ENCODE data around the gene SLC22A2. TPM values are rescaled to one million over a fixed set of nuclear protein-coding genes. Genes with fewer than 3 reads are reported as not detected.

The SLC22A2 gene
- total RNA-seq, 1 donor from 2014 or later: not detected

DNA sequence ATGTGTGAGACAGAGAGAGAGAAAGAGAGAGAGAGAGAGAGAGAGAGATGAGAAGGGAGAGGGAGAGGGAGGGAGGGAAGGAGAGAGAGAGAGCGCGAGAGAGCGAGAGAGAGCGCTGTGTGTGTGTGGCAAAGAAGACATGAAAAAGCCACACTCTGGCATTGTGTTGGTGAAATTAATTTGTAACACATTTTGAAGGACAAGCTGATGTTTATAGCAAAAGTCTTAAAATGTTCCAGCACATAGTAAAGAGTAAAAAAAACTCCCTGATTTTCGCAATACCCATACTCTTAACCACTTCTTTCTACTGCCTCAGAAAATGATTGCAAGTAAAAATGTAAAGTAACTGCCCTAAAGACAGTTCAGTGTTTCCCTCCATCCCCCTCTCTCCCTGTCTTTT is 80.3 kb downstream of the SLC22A2 start:
- Mint-ChIP-seq H3K9me3 (ENCODE audit: unreplicated experiment) (no peaks in the 10 kb centered on the region), H3K36me3 (ENCODE audit: low read depth, unreplicated experiment) (no peaks in the 10 kb centered on the region), H3K4me1 (ENCODE audit: low read depth, unreplicated experiment) (no peaks in the 10 kb centered on the region), H3K27ac (ENCODE audit: unreplicated experiment) (no peak overlapping the region), H3K4me3 (ENCODE audit: unreplicated experiment) (no peak overlapping the region), H3K27me3 (ENCODE audit: low read depth, unreplicated experiment) (no peaks in the 10 kb centered on the region)
- DNase-seq (ENCODE audit: low read depth) (no peak), FAIRE-seq (no peak)
- no peak overlapping the region for H3K4me2 ChIP-seq (ENCODE audit: low read length)
- H3K79me2 ChIP-seq (ENCODE audit: insufficient read depth, low read length): no peaks in the 10 kb centered on the region
- no peak overlapping the region for H3K27ac ChIP-seq (ENCODE audit: low read depth, low read length)
- H3K9me3 ChIP-seq (ENCODE audit: insufficient read depth, low read depth, low read length): no peaks in the 10 kb centered on the region
- no peak overlapping the region for H3K9ac ChIP-seq (ENCODE audit: low read length)
- TF ChIP-seq EZH2 (IDR thresholded peaks at IDR 0.05; ENCODE audit: insufficient read depth, low read length) (no peak), CTCF (IDR thresholded peaks at IDR 0.05; ENCODE audit: insufficient read depth, low read depth, low read length) (no peak)
- H2AFZ ChIP-seq (ENCODE audit: low read depth, low read length): no peak overlapping the region
- H3K27me3 ChIP-seq (ENCODE audit: insufficient read depth, low read length): no peaks in the 10 kb centered on the region
- H3K36me3 ChIP-seq (ENCODE audit: insufficient read depth, low read length): no peaks in the 10 kb centered on the region
- H3K4me3 ChIP-seq (ENCODE audit: insufficient read depth, low read depth, low read length): no peak overlapping the region
- H3K4me1 ChIP-seq (ENCODE audit: insufficient read depth, low read length): no peaks in the 10 kb centered on the region
- H4K20me1 ChIP-seq (ENCODE audit: insufficient read depth, low read length): no peaks in the 10 kb centered on the region

GRCh38 chr6:160177220-160177619 is 81.4 kb downstream of the SLC22A2 start:
- no peak for TF ChIP-seq CTCF (IDR thresholded peaks at IDR 0.05; ENCODE audit: insufficient read depth, low read depth, low read length)
- TF ChIP-seq EZH2 (IDR thresholded peaks at IDR 0.05; ENCODE audit: insufficient read depth, low read length): no peak
- no peak overlapping the region for H3K4me3 ChIP-seq (ENCODE audit: insufficient read depth, low read depth, low read length)
- no peaks in the 10 kb centered on the region for H4K20me1 ChIP-seq (ENCODE audit: insufficient read depth, low read length)
- no peaks in the 10 kb centered on the region for H3K27me3 Mint-ChIP-seq (ENCODE audit: low read depth, unreplicated experiment)
- no peak overlapping the region for H3K4me2 ChIP-seq (ENCODE audit: low read length)
- H3K79me2 ChIP-seq (ENCODE audit: insufficient read depth, low read length): no peaks in the 10 kb centered on the region
- no peak for DNase-seq (ENCODE audit: low read depth)
- H3K9ac ChIP-seq (ENCODE audit: low read length): no peak overlapping the region
- no peak overlapping the region for H2AFZ ChIP-seq (ENCODE audit: low read depth, low read length)
- H3K4me1 Mint-ChIP-seq (ENCODE audit: low read depth, unreplicated experiment): no peaks in the 10 kb centered on the region
- H3K36me3 ChIP-seq (ENCODE audit: insufficient read depth, low read length): no peaks in the 10 kb centered on the region
- FAIRE-seq: no peak
- no peaks in the 10 kb centered on the region for H3K4me1 ChIP-seq (ENCODE audit: insufficient read depth, low read length)
- H3K9me3 Mint-ChIP-seq (ENCODE audit: unreplicated experiment): no peaks in the 10 kb centered on the region
- H3K27me3 ChIP-seq (ENCODE audit: insufficient read depth, low read length): no peaks in the 10 kb centered on the region
- no peaks in the 10 kb centered on the region for H3K36me3 Mint-ChIP-seq (ENCODE audit: low read depth, unreplicated experiment)
- no peaks in the 10 kb centered on the region for H3K9me3 ChIP-seq (ENCODE audit: insufficient read depth, low read depth, low read length)
- no peak overlapping the region for H3K27ac Mint-ChIP-seq (ENCODE audit: unreplicated experiment)
- no peak overlapping the region for H3K27ac ChIP-seq (ENCODE audit: low read depth, low read length)
- no peak overlapping the region for H3K4me3 Mint-ChIP-seq (ENCODE audit: unreplicated experiment)

DNA sequence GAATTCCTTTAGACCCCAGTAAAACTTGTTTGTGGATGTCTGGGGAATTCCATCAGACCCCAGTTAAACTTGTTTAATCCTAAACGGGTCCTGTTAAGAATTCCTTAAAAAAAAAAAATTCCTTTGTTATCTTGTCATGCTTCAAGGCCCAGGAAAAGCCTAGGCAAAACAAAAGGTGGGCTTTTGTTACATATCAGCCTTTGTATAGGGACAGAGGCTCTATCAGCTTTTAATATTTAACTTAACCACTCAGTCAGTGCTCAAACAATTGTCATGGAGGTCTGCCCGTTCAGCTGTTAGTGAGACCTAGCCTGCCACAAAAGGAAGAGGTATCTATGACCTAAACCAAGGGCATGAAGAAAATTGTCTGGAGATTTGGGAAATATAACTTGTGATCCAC is 83.9 kb downstream of the SLC22A2 start:
- TF ChIP-seq CTCF (IDR thresholded peaks at IDR 0.05; ENCODE audit: insufficient read depth, low read depth, low read length): no peak
- TF ChIP-seq EZH2 (IDR thresholded peaks at IDR 0.05; ENCODE audit: insufficient read depth, low read length): no peak
- Histone ChIP-seq H3K4me2 (ENCODE audit: low read length) (no peak overlapping the region), H3K36me3 (ENCODE audit: insufficient read depth, low read length) (no peaks in the 10 kb centered on the region), H3K9me3 (ENCODE audit: insufficient read depth, low read depth, low read length) (no peaks in the 10 kb centered on the region), H3K4me1 (ENCODE audit: insufficient read depth, low read length) (no peaks in the 10 kb centered on the region), H2AFZ (ENCODE audit: low read depth, low read length) (no peak overlapping the region), H3K9ac (ENCODE audit: low read length) (no peak overlapping the region), H3K4me3 (ENCODE audit: insufficient read depth, low read depth, low read length) (no peak overlapping the region), H3K27me3 (ENCODE audit: insufficient read depth, low read length) (no peaks in the 10 kb centered on the region), H4K20me1 (ENCODE audit: insufficient read depth, low read length) (no peaks in the 10 kb centered on the region), H3K79me2 (ENCODE audit: insufficient read depth, low read length) (no peaks in the 10 kb centered on the region), H3K27ac (ENCODE audit: low read depth, low read length) (no peak overlapping the region)
- Mint-ChIP-seq H3K27ac (ENCODE audit: unreplicated experiment) (no peak overlapping the region), H3K36me3 (ENCODE audit: low read depth, unreplicated experiment) (no peaks in the 10 kb centered on the region), H3K27me3 (ENCODE audit: low read depth, unreplicated experiment) (no peaks in the 10 kb centered on the region), H3K4me1 (ENCODE audit: low read depth, unreplicated experiment) (no peaks in the 10 kb centered on the region), H3K9me3 (ENCODE audit: unreplicated experiment) (no peaks in the 10 kb centered on the region), H3K4me3 (ENCODE audit: unreplicated experiment) (no peak overlapping the region)
- DNase-seq (ENCODE audit: low read depth) (no peak), FAIRE-seq (no peak)

Data from astrocyte (in vitro differentiated cells and primary cell).